ENCODE results near the gene LYPD6B. TPM values are rescaled to one million over a fixed set of nuclear protein-coding genes. Genes with fewer than 3 reads are reported as not detected.

LYPD6B gene
- total RNA-seq, 1 donor from 2014 or later: not detected

DNA sequence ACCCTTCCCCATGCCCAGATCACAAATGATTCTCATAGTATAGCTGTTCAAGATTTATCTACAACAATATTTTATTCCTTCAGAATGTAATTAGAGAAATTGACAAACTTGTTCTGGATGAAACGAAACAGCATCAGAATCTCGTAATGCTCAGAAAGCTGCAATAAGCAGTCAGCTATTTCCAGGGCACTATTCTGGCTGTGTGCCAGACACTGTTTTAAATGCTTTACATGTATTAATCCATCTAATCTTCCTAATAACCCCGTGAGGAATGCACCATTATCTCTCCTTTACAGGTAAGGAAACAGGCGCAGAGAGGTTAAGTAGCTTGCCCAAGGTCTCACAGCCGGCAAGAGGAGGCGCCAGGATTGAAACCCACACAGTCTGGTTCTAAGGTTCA, 10.1 kb upstream of the LYPD6B start:
- no peak overlapping the region for H3K4me3 Mint-ChIP-seq
- H3K27ac Mint-ChIP-seq (ENCODE audit: unreplicated experiment): no peak overlapping the region
- DNase-seq (ENCODE audit: low read depth, low spot score): no peak
- H3K4me1 Mint-ChIP-seq: peaks cover 14% of the 10 kb centered on the region
- no peaks in the 10 kb centered on the region for H3K9me3 Mint-ChIP-seq
- H3K27me3 Mint-ChIP-seq (ENCODE audit: low read depth): peaks cover 2% of the 10 kb centered on the region
- no peaks in the 10 kb centered on the region for H3K36me3 Mint-ChIP-seq (ENCODE audit: low read depth)
- TF ChIP-seq, protein P1, sequence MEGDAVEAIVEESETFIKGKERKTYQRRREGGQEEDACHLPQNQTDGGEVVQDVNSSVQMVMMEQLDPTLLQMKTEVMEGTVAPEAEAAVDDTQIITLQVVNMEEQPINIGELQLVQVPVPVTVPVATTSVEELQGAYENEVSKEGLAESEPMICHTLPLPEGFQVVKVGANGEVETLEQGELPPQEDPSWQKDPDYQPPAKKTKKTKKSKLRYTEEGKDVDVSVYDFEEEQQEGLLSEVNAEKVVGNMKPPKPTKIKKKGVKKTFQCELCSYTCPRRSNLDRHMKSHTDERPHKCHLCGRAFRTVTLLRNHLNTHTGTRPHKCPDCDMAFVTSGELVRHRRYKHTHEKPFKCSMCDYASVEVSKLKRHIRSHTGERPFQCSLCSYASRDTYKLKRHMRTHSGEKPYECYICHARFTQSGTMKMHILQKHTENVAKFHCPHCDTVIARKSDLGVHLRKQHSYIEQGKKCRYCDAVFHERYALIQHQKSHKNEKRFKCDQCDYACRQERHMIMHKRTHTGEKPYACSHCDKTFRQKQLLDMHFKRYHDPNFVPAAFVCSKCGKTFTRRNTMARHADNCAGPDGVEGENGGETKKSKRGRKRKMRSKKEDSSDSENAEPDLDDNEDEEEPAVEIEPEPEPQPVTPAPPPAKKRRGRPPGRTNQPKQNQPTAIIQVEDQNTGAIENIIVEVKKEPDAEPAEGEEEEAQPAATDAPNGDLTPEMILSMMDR (conservative IDR thresholded peaks at IDR 0.05): no peak

GRCh38 chr2:149028891-149029290, 9.6 kb upstream of the LYPD6B start:
- peaks cover 6% of the 10 kb centered on the region for H3K27me3 Mint-ChIP-seq (ENCODE audit: low read depth)
- H3K4me1 Mint-ChIP-seq: peaks cover 14% of the 10 kb centered on the region
- DNase-seq (ENCODE audit: low read depth, low spot score): no peak
- H3K4me3 Mint-ChIP-seq: no peak overlapping the region
- TF ChIP-seq, protein P1 (conservative IDR thresholded peaks at IDR 0.05): no peak
- no peaks in the 10 kb centered on the region for H3K9me3 Mint-ChIP-seq
- no peak overlapping the region for H3K27ac Mint-ChIP-seq (ENCODE audit: unreplicated experiment)
- H3K36me3 Mint-ChIP-seq (ENCODE audit: low read depth): no peaks in the 10 kb centered on the region

DNA sequence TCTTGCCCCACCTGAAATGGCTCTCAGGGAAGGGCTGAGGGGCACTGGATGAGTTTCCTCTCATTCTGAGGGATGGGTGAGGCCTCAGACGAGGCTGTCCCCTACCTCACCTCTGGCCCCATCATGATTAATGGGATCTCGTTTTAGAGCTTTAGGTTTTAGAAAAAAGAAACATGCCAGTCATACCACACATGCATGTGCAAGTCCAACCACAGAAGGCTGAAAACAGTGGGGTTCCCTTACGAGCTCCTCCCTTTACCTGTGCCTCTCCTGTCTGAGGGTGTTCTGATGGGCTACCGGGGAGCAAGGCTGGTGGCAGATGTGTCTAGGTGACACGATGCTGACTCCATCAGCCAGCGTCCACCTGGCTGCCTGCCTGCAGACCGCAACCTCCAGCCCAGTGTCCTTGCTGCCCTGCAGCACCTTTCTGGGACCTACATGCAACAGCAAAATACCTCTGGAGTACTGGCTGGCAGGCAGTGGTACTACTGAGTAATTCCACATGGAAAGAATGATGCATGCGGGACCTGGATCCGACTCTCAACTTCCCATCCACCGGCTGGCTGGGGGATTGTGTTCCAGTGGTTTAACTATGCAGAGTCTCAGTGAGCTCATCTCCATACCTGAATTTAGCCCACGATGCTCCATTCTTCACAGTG, 9.1 kb upstream of the LYPD6B start:
- Mint-ChIP-seq H3K4me3 (no peak overlapping the region), H3K27ac (ENCODE audit: unreplicated experiment) (no peak overlapping the region), H3K4me1 (peaks cover 14% of the 10 kb centered on the region), H3K9me3 (no peaks in the 10 kb centered on the region), H3K36me3 (ENCODE audit: low read depth) (no peaks in the 10 kb centered on the region), H3K27me3 (ENCODE audit: low read depth) (peaks cover 6% of the 10 kb centered on the region)
- TF ChIP-seq, protein P1 (conservative IDR thresholded peaks at IDR 0.05): no peak
- DNase-seq (ENCODE audit: low read depth, low spot score): no peak

DNA sequence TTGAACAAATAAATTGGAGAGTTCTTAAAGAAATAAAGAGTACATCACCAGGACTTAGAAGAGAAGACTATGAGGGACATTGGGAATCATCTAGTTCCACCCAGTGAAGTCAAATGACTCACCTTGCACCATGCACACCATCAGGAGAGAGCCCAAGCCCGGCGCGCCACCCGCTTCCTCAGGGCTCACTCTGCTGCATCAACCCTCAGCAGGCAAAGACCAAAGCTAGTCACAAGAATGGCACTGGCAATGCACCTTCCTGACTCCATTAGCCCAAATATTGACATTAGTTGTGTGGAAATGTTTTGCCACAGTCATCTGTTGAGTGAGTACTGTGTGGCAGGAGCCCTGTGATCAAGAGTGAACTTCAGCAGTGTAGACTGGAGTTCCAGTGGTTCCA, 7.1 kb upstream of the LYPD6B start:
- Mint-ChIP-seq H3K27me3 (ENCODE audit: low read depth) (peaks cover 11% of the 10 kb centered on the region), H3K9me3 (no peaks in the 10 kb centered on the region), H3K36me3 (ENCODE audit: low read depth) (no peaks in the 10 kb centered on the region), H3K4me1 (peaks cover 14% of the 10 kb centered on the region), H3K27ac (ENCODE audit: unreplicated experiment) (no peak overlapping the region), H3K4me3 (no peak overlapping the region)
- TF ChIP-seq, protein P1 (conservative IDR thresholded peaks at IDR 0.05): no peak
- no peak for DNase-seq (ENCODE audit: low read depth, low spot score)

DNA sequence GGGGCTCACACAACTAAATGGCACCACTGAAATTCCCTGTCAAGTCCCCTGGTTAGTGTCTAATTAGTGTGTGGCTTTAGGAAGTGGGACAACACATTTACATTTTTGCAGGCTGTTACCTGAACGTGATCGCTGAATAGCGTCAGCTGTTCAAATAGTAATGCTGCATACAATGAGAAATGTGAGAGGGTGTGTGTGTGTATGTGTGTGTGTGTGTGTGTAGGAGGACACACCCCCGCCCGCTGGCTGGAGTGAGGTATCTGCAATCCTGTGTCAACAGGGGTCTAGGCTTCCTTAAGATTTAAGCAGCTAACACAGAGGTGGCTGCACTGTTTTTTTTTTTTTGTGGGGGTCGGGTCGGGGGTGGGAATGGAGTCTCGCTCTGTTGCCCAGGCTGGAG, 4.8 kb upstream of the LYPD6B start:
- Mint-ChIP-seq H3K9me3 (no peaks in the 10 kb centered on the region), H3K27ac (ENCODE audit: unreplicated experiment) (no peak overlapping the region), H3K4me3 (no peak overlapping the region), H3K27me3 (ENCODE audit: low read depth) (peaks cover 31% of the 10 kb centered on the region), H3K36me3 (ENCODE audit: low read depth) (no peaks in the 10 kb centered on the region), H3K4me1 (peaks cover 4% of the 10 kb centered on the region)
- TF ChIP-seq, protein P1 (conservative IDR thresholded peaks at IDR 0.05): no peak
- no peak for DNase-seq (ENCODE audit: low read depth, low spot score)

All from neural crest cell (in vitro differentiated cells).